AML-193 (cell line): ENCODE measurements around the gene TSSC4.

Experiments
- DNase-seq, 2 experiments: peaks; one replicate each; lab custom pipeline; 2025; lab: John Stamatoyannopoulos, UW

The TSSC4 gene

GRCh38 chr11:2417856-2418692 is 17.5 kb downstream of the TSSC4 start:
- DNase-seq, result no peak

- no peak for DNase-seq
Observed at GRCh38 chr11:2418693-2419360, 18.3 kb downstream of the TSSC4 start.

GRCh38 chr11:2419638-2420501 is 19.3 kb downstream of the TSSC4 start:
- DNase-seq, result peak; percentile 54 to 57

- DNase-seq, result peak; percentile 54 to 65
Observed at GRCh38 chr11:2420502-2421225, 20.1 kb downstream of the TSSC4 start.

- no peak for DNase-seq
Observed at GRCh38 chr11:2421226-2421994, 20.9 kb downstream of the TSSC4 start.

GRCh38 chr11:2421996-2422395 is 21.4 kb downstream of the TSSC4 start:
- DNase-seq, result no peak

- no peak for DNase-seq
Observed at GRCh38 chr11:2422461-2423156, 22.1 kb downstream of the TSSC4 start.

GRCh38 chr11:2423157-2424025 is 22.8 kb downstream of the TSSC4 start:
- no peak for DNase-seq

- DNase-seq, result no peak
Observed at GRCh38 chr11:2424811-2425495, 24.4 kb downstream of the TSSC4 start.

- DNase-seq, result no peak
Observed at GRCh38 chr11:2425506-2425905, 25.0 kb downstream of the TSSC4 start.

GRCh38 chr11:2426221-2426620 is 25.7 kb downstream of the TSSC4 start:
- no peak for DNase-seq

- no peak for DNase-seq
Observed at GRCh38 chr11:2426826-2427521, 26.4 kb downstream of the TSSC4 start.

GRCh38 chr11:2427721-2428321 is 27.3 kb downstream of the TSSC4 start:
- DNase-seq, result no peak

GRCh38 chr11:2428322-2428795 is 27.8 kb downstream of the TSSC4 start:
- peak; percentile 27 to 28 for DNase-seq

GRCh38 chr11:2431395-2431794 is 30.8 kb downstream of the TSSC4 start:
- no peak for DNase-seq

- no peak for DNase-seq
Observed at GRCh38 chr11:2432171-2432621, 31.6 kb downstream of the TSSC4 start.

- no peak for DNase-seq
Observed at GRCh38 chr11:2432628-2433071, 32.1 kb downstream of the TSSC4 start.
